ENCODE results near the gene UGT1A8.

The UGT1A8 gene

DNA sequence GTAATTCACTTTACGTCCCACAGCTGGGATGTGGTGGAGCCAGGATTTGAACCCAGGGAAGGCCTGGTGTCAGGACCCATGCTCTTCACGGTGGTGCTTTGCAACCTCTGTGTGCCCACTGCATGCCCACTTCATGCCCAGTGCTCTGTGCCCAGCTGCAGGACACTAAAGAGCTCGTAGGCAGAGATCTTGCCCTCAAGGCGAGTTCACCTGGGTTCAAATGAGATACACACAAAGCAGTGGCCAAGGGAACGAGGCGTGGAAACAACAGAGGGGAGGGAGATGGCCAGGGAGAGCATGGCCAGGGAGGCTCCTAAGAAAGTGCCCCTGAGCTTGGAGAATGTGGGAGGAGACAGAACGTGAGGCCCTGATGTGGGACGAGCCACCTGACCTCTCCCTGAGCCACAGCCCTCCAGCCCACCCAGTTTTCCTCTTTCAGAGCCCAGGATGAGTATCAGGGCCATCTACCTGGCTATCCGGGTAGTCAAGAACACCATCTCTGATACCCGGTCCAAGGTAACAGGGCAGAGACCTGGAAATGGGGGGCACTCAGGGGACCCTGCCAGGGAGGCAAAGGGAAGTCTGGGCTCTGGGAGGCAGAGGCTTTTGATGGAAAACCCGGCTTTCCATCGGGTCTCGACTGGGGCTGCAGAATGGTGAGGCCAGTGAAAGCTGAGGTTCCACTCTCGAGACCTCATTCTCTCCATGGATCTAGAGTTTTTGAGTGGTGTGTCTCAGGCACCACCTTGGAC lies 181.1 kb downstream of the UGT1A8 start:
- no peak for DNase-seq (ENCODE audit: extremely low spot score)
- POLR2A ChIA-PET: no interaction called here
- TF ChIP-seq NFRKB (IDR thresholded peaks at IDR 0.05): no peak
- TF ChIP-seq PKNOX1 (IDR thresholded peaks at IDR 0.05): no peak
- TF ChIP-seq L3MBTL2 (conservative IDR thresholded peaks at IDR 0.05): no peak
- TF ChIP-seq LEF1 (IDR thresholded peaks at IDR 0.05; ENCODE audit: borderline replicate concordance): no peak
- no peak for TF ChIP-seq SUZ12 (IDR thresholded peaks at IDR 0.05)
- no peak for TF ChIP-seq FOXK2 (IDR thresholded peaks at IDR 0.05)
- TF ChIP-seq HDGF (IDR thresholded peaks at IDR 0.05; ENCODE audit: borderline replicate concordance): no peak
- TF ChIP-seq BHLHE40 (IDR thresholded peaks at IDR 0.05; ENCODE audit: borderline replicate concordance): no peak
- no peak for TF ChIP-seq ELF4 (IDR thresholded peaks at IDR 0.05)
- no peak for TF ChIP-seq ARNT (IDR thresholded peaks at IDR 0.05)
- TF ChIP-seq FOXM1 (IDR thresholded peaks at IDR 0.05; ENCODE audit: borderline replicate concordance): no peak
- TF ChIP-seq CTBP1 (IDR thresholded peaks at IDR 0.05; ENCODE audit: borderline replicate concordance): no peak
- TF ChIP-seq SP1 (IDR thresholded peaks at IDR 0.05): no peak
- TF ChIP-seq FOXA1 (IDR thresholded peaks at IDR 0.05): no peak
- CTCF ChIA-PET: no interaction called here

GRCh38 chr2:233799087-233799665 lies 181.7 kb downstream of the UGT1A8 start:
- DNase-seq (ENCODE audit: extremely low spot score): no peak
- ChIA-PET CTCF (no interaction called here), POLR2A (no interaction called here)
- TF ChIP-seq PKNOX1 (IDR thresholded peaks at IDR 0.05) (no peak), FOXK2 (IDR thresholded peaks at IDR 0.05) (no peak), LEF1 (IDR thresholded peaks at IDR 0.05; ENCODE audit: borderline replicate concordance) (no peak), ARNT (IDR thresholded peaks at IDR 0.05) (no peak), NFRKB (IDR thresholded peaks at IDR 0.05) (no peak), ZNF384 (IDR thresholded peaks at IDR 0.05) (no peak), SUZ12 (IDR thresholded peaks at IDR 0.05) (no peak), TARDBP (IDR thresholded peaks at IDR 0.05) (no peak), L3MBTL2 (conservative IDR thresholded peaks at IDR 0.05) (no peak), FOXA1 (IDR thresholded peaks at IDR 0.05) (no peak), HDGF (IDR thresholded peaks at IDR 0.05; ENCODE audit: borderline replicate concordance) (no peak), FOXM1 (IDR thresholded peaks at IDR 0.05; ENCODE audit: borderline replicate concordance) (no peak), CTBP1 (IDR thresholded peaks at IDR 0.05; ENCODE audit: borderline replicate concordance) (no peak), ELF4 (IDR thresholded peaks at IDR 0.05) (no peak)

GRCh38 chr2:233799716-233800115 lies 182.3 kb downstream of the UGT1A8 start:
- POLR2A ChIA-PET: no interaction called here
- CTCF ChIA-PET: no interaction called here
- DNase-seq (ENCODE audit: extremely low spot score): no peak
- TF ChIP-seq LEF1 (IDR thresholded peaks at IDR 0.05; ENCODE audit: borderline replicate concordance) (no peak), L3MBTL2 (conservative IDR thresholded peaks at IDR 0.05) (no peak), FOXA1 (IDR thresholded peaks at IDR 0.05) (no peak), BHLHE40 (IDR thresholded peaks at IDR 0.05; ENCODE audit: borderline replicate concordance) (no peak), ZNF384 (IDR thresholded peaks at IDR 0.05) (no peak), NFRKB (IDR thresholded peaks at IDR 0.05) (no peak), SP1 (IDR thresholded peaks at IDR 0.05) (no peak), CTBP1 (IDR thresholded peaks at IDR 0.05; ENCODE audit: borderline replicate concordance) (no peak), FOXM1 (IDR thresholded peaks at IDR 0.05; ENCODE audit: borderline replicate concordance) (no peak), TARDBP (IDR thresholded peaks at IDR 0.05) (no peak), FOXK2 (IDR thresholded peaks at IDR 0.05) (no peak), ARNT (IDR thresholded peaks at IDR 0.05) (no peak), PKNOX1 (IDR thresholded peaks at IDR 0.05) (no peak), SUZ12 (IDR thresholded peaks at IDR 0.05) (no peak), ELF4 (IDR thresholded peaks at IDR 0.05) (no peak), HDGF (IDR thresholded peaks at IDR 0.05; ENCODE audit: borderline replicate concordance) (no peak)

DNA sequence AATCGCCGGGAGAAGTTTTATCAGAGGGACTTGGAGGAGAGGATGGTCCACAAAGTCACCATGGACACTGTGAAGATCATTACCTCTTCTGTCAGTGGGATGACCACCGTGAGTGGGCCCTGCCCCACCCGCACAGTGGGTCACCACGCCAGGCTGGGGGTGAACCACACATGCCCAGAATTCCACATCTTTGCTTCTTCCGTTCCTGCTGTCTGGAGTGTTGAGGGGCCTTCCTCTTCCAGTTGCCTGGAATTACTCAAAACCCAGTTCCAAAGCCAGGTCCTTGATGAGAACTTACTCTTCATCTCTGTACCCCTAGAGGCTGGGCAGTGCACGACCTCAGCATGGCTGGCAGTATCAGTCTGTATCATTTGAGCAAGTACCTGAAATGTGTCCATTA lies 182.8 kb downstream of the UGT1A8 start:
- no peak for DNase-seq (ENCODE audit: extremely low spot score)
- TF ChIP-seq ARNT (IDR thresholded peaks at IDR 0.05) (no peak), FOXK2 (IDR thresholded peaks at IDR 0.05) (no peak), FOXM1 (IDR thresholded peaks at IDR 0.05; ENCODE audit: borderline replicate concordance) (no peak), LEF1 (IDR thresholded peaks at IDR 0.05; ENCODE audit: borderline replicate concordance) (no peak), CTBP1 (IDR thresholded peaks at IDR 0.05; ENCODE audit: borderline replicate concordance) (no peak), SUZ12 (IDR thresholded peaks at IDR 0.05) (no peak), NFRKB (IDR thresholded peaks at IDR 0.05) (no peak), L3MBTL2 (conservative IDR thresholded peaks at IDR 0.05) (no peak), HDGF (IDR thresholded peaks at IDR 0.05; ENCODE audit: borderline replicate concordance) (no peak), FOXA1 (IDR thresholded peaks at IDR 0.05) (no peak)
- ChIA-PET CTCF (no interaction called here), POLR2A (no interaction called here)

- no peak for DNase-seq (ENCODE audit: extremely low spot score)
- POLR2A ChIA-PET: no interaction called here
- no peak for TF ChIP-seq L3MBTL2 (conservative IDR thresholded peaks at IDR 0.05)
- no peak for TF ChIP-seq ELF4 (IDR thresholded peaks at IDR 0.05)
- no peak for TF ChIP-seq LEF1 (IDR thresholded peaks at IDR 0.05; ENCODE audit: borderline replicate concordance)
- no peak for TF ChIP-seq TARDBP (IDR thresholded peaks at IDR 0.05)
- TF ChIP-seq CTBP1 (IDR thresholded peaks at IDR 0.05; ENCODE audit: borderline replicate concordance): no peak
- TF ChIP-seq BHLHE40 (IDR thresholded peaks at IDR 0.05; ENCODE audit: borderline replicate concordance): no peak
- TF ChIP-seq SP1 (IDR thresholded peaks at IDR 0.05): no peak
- TF ChIP-seq ARNT (IDR thresholded peaks at IDR 0.05): no peak
- TF ChIP-seq FOXM1 (IDR thresholded peaks at IDR 0.05; ENCODE audit: borderline replicate concordance): no peak
- no peak for TF ChIP-seq HDGF (IDR thresholded peaks at IDR 0.05; ENCODE audit: borderline replicate concordance)
- TF ChIP-seq FOXK2 (IDR thresholded peaks at IDR 0.05): no peak
- TF ChIP-seq ZNF384 (IDR thresholded peaks at IDR 0.05): no peak
- TF ChIP-seq PKNOX1 (IDR thresholded peaks at IDR 0.05): no peak
- no peak for TF ChIP-seq SUZ12 (IDR thresholded peaks at IDR 0.05)
- no peak for TF ChIP-seq FOXA1 (IDR thresholded peaks at IDR 0.05)
- TF ChIP-seq NFRKB (IDR thresholded peaks at IDR 0.05): no peak
- CTCF ChIA-PET: interaction anchor here (0.6 kb wide), 1 partner anchor 21 kb away, joined by 3 read pairs; no protein-coding TSS in a partner anchor
Measured at GRCh38 chr2:233801357-233802131, 184.1 kb downstream of the UGT1A8 start.
